GM12878 (cell line): ENCODE data around the gene GALT. TPM values are rescaled to one million over a fixed set of nuclear protein-coding genes. Genes with fewer than 3 reads are reported as not detected.

Experiments
- ATAC-seq: fragments of 200-7000 bp; cut with Tn5 transposase; 3 replicates; pipeline ENCODE4 v1.9.1; 2020; ENCODE audit warnings: mild to moderate bottlenecking, moderate library complexity
- BruUV-seq: library from RNA; stranded (reverse); fragments of 400-500 nt; replicated peaks from 2 replicates; lab custom pipeline; 2021; lab: Mats Ljungman, UMichigan
- CTCF ChIA-PET: fragments of 300-600 bp; sonication (Branson Sonifier 250); formaldehyde crosslinking; extraction: SDS; loops from one replicate; lab custom pipeline; 2021; ENCODE audit warnings: inconsistent platforms; lab: Yijun Ruan, JAX
- POLR2A ChIA-PET: fragments of 350-600 bp; formaldehyde crosslinking; extraction: SDS; loops from one replicate; lab custom pipeline; 2021; ENCODE audit warnings: inconsistent platforms; lab: Charles Lee
- RAD21 ChIA-PET: fragments of 300-600 bp; sonication (Branson Sonifier 250); formaldehyde crosslinking; loops from one replicate; lab custom pipeline; 2023; ENCODE audit warnings: antibody characterized with exemption; ENCODE audit not compliant: unreplicated experiment; lab: Charles Lee
- SMC1A ChIA-PET: fragments of 300-600 bp; sonication (Branson Sonifier 250); formaldehyde crosslinking; loops from one replicate; lab custom pipeline; 2023; ENCODE audit not compliant: unreplicated experiment, uncharacterized antibody; lab: Charles Lee
- DNase-seq: peaks from one replicate; pipeline ENCODE4 v3.0.0-alpha.2; 2011; ENCODE audit warnings: low read depth, low spot score
- FAIRE-seq: peaks from 3 replicates; lab custom pipeline; 2011; peaks lifted over from hg19 to GRCh38; lab: Jason Lieb, UNC
- H2AFZ ChIP-seq: 2 replicates; pipeline ENCODE4 v1.6.0; 2011; ENCODE audit warnings: low read depth, low read length, control low read depth; ENCODE audit not compliant: control insufficient read depth
- H3K27ac ChIP-seq: 2 replicates; pipeline ENCODE4 v1.5.1; 2011; ENCODE audit warnings: control low read depth; ENCODE audit not compliant: control insufficient read depth, insufficient read depth
- H3K27me3 ChIP-seq, 2 experiments: replicated peaks in 1 of 2; 2 replicates each; pipeline versions ENCODE4 v1.6.0 to v1.6.1; 2011; ENCODE audit warnings: low read length in 1 of 2; ENCODE audit not compliant: control insufficient read depth in 2 of 2, insufficient read depth in 2 of 2
- H3K36me3 ChIP-seq, 2 experiments: 2 replicates each; pipeline ENCODE4 v1.5.1; 2011; ENCODE audit warnings: low read length in 1 of 2; ENCODE audit not compliant: control insufficient read depth in 2 of 2, insufficient read depth in 2 of 2
- H3K4me1 ChIP-seq: 2 replicates; pipeline ENCODE4 v1.6.1; 2011; ENCODE audit warnings: mild to moderate bottlenecking, low read length, moderate library complexity, mixed read lengths; ENCODE audit not compliant: control insufficient read depth, insufficient read depth
- H3K4me2 ChIP-seq: 2 replicates; pipeline ENCODE4 v1.6.0; 2011; ENCODE audit warnings: control low read depth; ENCODE audit not compliant: control insufficient read depth, insufficient read depth
- H3K4me3 ChIP-seq: fragments of 200-600 bp; sonication (generic); 2 replicates; pipeline ENCODE4 v1.5.1; 2016
- H3K79me2 ChIP-seq: 2 replicates; pipeline ENCODE4 v1.6.0; 2011; ENCODE audit warnings: low read length; ENCODE audit not compliant: control insufficient read depth, insufficient read depth
- H3K9ac ChIP-seq: 2 replicates; pipeline ENCODE4 v1.8.0; 2011; ENCODE audit warnings: low read length, control low read depth, mixed read lengths; ENCODE audit not compliant: control insufficient read depth, insufficient read depth
- H3K9me3 ChIP-seq: replicated peaks from 3 replicates; pipeline ENCODE4 v1.5.1; 2011; ENCODE audit warnings: mild to moderate bottlenecking, low read length; ENCODE audit not compliant: control insufficient read depth, insufficient read depth
- H4K20me1 ChIP-seq: 2 replicates; pipeline ENCODE4 v1.6.0; 2011; ENCODE audit not compliant: control insufficient read depth, insufficient read depth
- CREB1 ChIP-seq: IDR thresholded peaks from 2 replicates; pipeline ENCODE4 v1.6.1; 2012; ENCODE audit warnings: low read depth, mild to moderate bottlenecking, inconsistent platforms
- MEF2B ChIP-seq: fragments of 450-650 bp; IDR thresholded peaks from 2 replicates; pipeline ENCODE4 v1.6.1; 2018; ENCODE audit warnings: mild to moderate bottlenecking, moderate library complexity; ENCODE audit not compliant: partially characterized antibody, poor library complexity, severe bottlenecking
- POLR2A ChIP-seq: IDR thresholded peaks from 2 replicates; pipeline ENCODE4 v1.6.1; 2011; ENCODE audit warnings: low read depth, mild to moderate bottlenecking, low read length
- POLR2AphosphoS5 ChIP-seq: IDR thresholded peaks from 2 replicates; pipeline ENCODE4 v1.6.1; 2011; ENCODE audit warnings: mild to moderate bottlenecking, low read length, inconsistent platforms
- RAD21 ChIP-seq: IDR thresholded peaks from 2 replicates; pipeline ENCODE4 v1.6.1; 2011; ENCODE audit warnings: mild to moderate bottlenecking, low read depth, low read length, moderate library complexity; ENCODE audit not compliant: insufficient read depth
- SMC3 ChIP-seq: IDR thresholded peaks from 2 replicates; pipeline ENCODE4 v1.6.1; 2011; ENCODE audit warnings: low read length, improper control_type of control experiment, borderline replicate concordance
- ZNF622 ChIP-seq: fragments of 450-650 bp; IDR thresholded peaks from 2 replicates; pipeline ENCODE4 v1.6.1; 2017; ENCODE audit warnings: mild to moderate bottlenecking, inconsistent platforms
- WGBS: methylation state at CpG from one replicate; pipeline ENCODE4 v1.1.6; 2016; ENCODE audit warnings: low lambda C conversion rate; ENCODE audit not compliant: insufficient replicate concordance, insufficient coverage; ENCODE audit errors: missing lambda C conversion rate; 5-methylcytosine and 5-hydroxymethylcytosine counted together
- in situ Hi-C: fragments of 300-500 bp; cut with MboI; formaldehyde crosslinking; loops from 9 replicates; pipeline ENCODE4 v1.14.3; 2018; ENCODE audit warnings: mixed read lengths
- intact Hi-C: fragments of 100-400 bp; cut with micrococcal nuclease; formaldehyde crosslinking; loops from one replicate; pipeline ENCODE4 v1.14.2; 2022; ENCODE audit not compliant: unreplicated experiment
- polyA plus RNA-seq, 11 experiments: library from polyadenylated mRNA; depleted of rRNA in 4 of 11; unstranded in 6 of 11; stranded (reverse) in 5 of 11; fragments of >200 nt; fragmentation: Nextera tagmentation in 4 of 11; fragmentation: Illumina TruSeq in 1 of 11; extraction: Ambion mirVana in 4 of 11; extraction: Trizol in 1 of 11; gene quantifications; 1 replicate in 1 of 11; 2 replicates in 10 of 11; pipeline versions ENCODE4 v1.2.1 to v1.2.3, GENCODE V29; 2011 to 2016; ENCODE audit warnings: inconsistent platforms in 2 of 11, missing spikeins in 2 of 11, low read depth in 1 of 11
- total RNA-seq, 4 experiments: library from RNA; depleted of rRNA in 3 of 4; stranded (reverse); fragments of >200 nt in 3 of 4; fragmentation: Illumina TruSeq in 1 of 4; extraction: Trizol in 1 of 4; gene quantifications; 2 replicates each; pipeline versions ENCODE4 v1.2.1 to v1.2.3, GENCODE V29; 2013 to 2021
- TF ChIP-seq, protein P1 (sequence below), 3 experiments: IDR thresholded peaks in 2 of 3; conservative IDR thresholded peaks in 1 of 3; 2 replicates each; pipeline ENCODE4 v1.5.1; 2011; ENCODE audit warnings: low read depth in 3 of 3, low read length in 3 of 3, mild to moderate bottlenecking in 3 of 3, control low read depth in 2 of 3, moderate library complexity in 2 of 3, inconsistent platforms in 1 of 3, mixed read lengths in 1 of 3; ENCODE audit not compliant: control insufficient read depth in 2 of 3, insufficient read depth in 1 of 3; ENCODE audit errors: extremely low read depth in 1 of 3

GALT gene
- total and polyA plus RNA-seq, 10 of the 15 experiments (the other 5 are each of a cell fraction or from before 2014, with no cell fraction given), result 9.3 to 34.1 (median 26.9) TPM

DNA sequence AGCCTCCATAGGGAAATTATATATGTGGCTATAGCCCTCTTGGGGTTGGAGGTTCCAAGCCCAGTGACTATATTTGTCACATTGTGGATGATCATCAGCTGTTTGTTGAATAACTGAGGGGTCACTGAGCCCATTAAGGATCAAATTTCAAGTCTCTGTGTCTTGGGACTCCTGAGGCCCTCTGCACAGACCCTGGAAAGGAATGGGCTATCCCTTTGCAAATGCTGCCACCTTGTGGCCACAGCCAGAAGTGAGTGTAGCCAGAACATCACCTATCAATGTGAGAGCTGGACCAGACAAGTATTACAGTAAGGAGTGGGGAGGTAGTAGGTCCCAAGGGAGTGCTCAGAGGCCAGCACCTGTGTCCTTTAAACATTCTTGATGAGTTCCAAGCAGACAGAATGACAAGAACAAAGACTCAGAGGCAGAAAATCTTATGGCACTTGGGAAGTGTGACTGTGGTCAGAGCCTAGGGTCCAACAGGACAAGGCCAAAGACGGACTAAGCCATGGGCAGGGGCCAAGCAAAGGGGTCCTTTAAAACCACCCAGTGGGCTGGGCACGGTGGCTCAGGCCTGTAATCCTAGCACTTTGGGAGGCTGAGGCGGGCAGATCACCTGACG is 42.8 kb upstream of the GALT start:
- in situ Hi-C loops (no loop called here), intact Hi-C loops (loop anchor here (5.0 kb wide), 1 partner anchor 271 kb away; no protein-coding TSS in a partner anchor)
- peak; percentile 27 for DNase-seq
- POLR2A ChIA-PET, result interaction anchor here (1.2 kb wide), 1 partner anchor 10 kb away, joined by 3 read pairs; no protein-coding TSS in a partner anchor
- RAD21 ChIA-PET, result interaction anchor here (0.5 to 1.4 kb wide), 6 partner anchors 17 to 200 kb away, joined by 3 to 7 read pairs (median 4); partner anchors contain the start of genes DCTN3 and SIGMAR1
- peak; percentile 94 for FAIRE-seq
- Histone ChIP-seq H3K36me3 (no peaks in the 10 kb centered on the region), H3K9me3 (no peaks in the 10 kb centered on the region), H3K4me3 (no peak overlapping the region), H3K79me2 (no peaks in the 10 kb centered on the region), H2AFZ (no peak overlapping the region), H3K9ac (no peak overlapping the region), H4K20me1 (no peaks in the 10 kb centered on the region), H3K27me3 (peaks cover 4% of the 10 kb centered on the region in 2 experiments; a peak in 2 of 4 replicates), H3K27ac (no peak overlapping the region), H3K4me2 (no peak overlapping the region), H3K4me1 (no peaks in the 10 kb centered on the region)
- ATAC-seq, result peak; percentile 98
- TF ChIP-seq MEF2B, result peak; percentile 55
- TF ChIP-seq RAD21, result peak; percentile 82
- TF ChIP-seq POLR2AphosphoS5, result no peak
- no peak for TF ChIP-seq POLR2A
- TF ChIP-seq CREB1, result 0 out of 2 replicates have a peak, but pooled peaks have one; percentile 9
- TF ChIP-seq, protein P1, sequence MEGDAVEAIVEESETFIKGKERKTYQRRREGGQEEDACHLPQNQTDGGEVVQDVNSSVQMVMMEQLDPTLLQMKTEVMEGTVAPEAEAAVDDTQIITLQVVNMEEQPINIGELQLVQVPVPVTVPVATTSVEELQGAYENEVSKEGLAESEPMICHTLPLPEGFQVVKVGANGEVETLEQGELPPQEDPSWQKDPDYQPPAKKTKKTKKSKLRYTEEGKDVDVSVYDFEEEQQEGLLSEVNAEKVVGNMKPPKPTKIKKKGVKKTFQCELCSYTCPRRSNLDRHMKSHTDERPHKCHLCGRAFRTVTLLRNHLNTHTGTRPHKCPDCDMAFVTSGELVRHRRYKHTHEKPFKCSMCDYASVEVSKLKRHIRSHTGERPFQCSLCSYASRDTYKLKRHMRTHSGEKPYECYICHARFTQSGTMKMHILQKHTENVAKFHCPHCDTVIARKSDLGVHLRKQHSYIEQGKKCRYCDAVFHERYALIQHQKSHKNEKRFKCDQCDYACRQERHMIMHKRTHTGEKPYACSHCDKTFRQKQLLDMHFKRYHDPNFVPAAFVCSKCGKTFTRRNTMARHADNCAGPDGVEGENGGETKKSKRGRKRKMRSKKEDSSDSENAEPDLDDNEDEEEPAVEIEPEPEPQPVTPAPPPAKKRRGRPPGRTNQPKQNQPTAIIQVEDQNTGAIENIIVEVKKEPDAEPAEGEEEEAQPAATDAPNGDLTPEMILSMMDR (IDR thresholded peaks at IDR 0.05 in 2 of 3, conservative IDR thresholded peaks at IDR 0.05 in 1 of 3; ENCODE audit: control insufficient read depth in 2 of 3, extremely low read depth in 1 of 3, insufficient read depth in 1 of 3, low read depth in 3 of 3, low read length in 3 of 3), result peak; percentile 90 to 95 (median 93)
- peak; percentile 74 for TF ChIP-seq SMC3
- no peak for TF ChIP-seq ZNF622
- WGBS, result 57% methylated on average over 4 of the region's 4 CpGs
- CTCF ChIA-PET, result interaction anchor here (0.5 to 5.0 kb wide), 27 partner anchors 9 to 432 kb away, joined by 3 to 39 read pairs (median 4); partner anchors contain the start of genes DCTN3 and SIGMAR1
- no TSS peak for BruUV-seq
- SMC1A ChIA-PET, result interaction anchor here (0.6 to 2.2 kb wide), 7 partner anchors 9 to 200 kb away, joined by 3 to 6 read pairs (median 4); partner anchors contain the start of gene DCTN3
